Measurements from ENCODE around the gene HTR4.
"Not testable (repeated sequence)": the region's sequence is repeated elsewhere in the genome, so short reads cannot be mapped to it uniquely, and the experiment has no call there.

HTR4 gene

GRCh38 chr5:148599187-148599586 is 55.1 kb downstream of the HTR4 start:
- FAIRE-seq, result no peak

GRCh38 chr5:148595697-148596096 is 58.6 kb downstream of the HTR4 start:
- no peak for FAIRE-seq

GRCh38 chr5:148586796-148587195 is 67.5 kb downstream of the HTR4 start:
- no peak for FAIRE-seq

GRCh38 chr5:148585988-148586387 is 68.3 kb downstream of the HTR4 start:
- FAIRE-seq, result no peak

- FAIRE-seq, result peak; percentile 51
These were observed 70.2 kb downstream of the HTR4 start for GRCh38 chr5:148584103-148584502.

GRCh38 chr5:148583421-148583965 is 70.8 kb downstream of the HTR4 start:
- no peak for FAIRE-seq

GRCh38 chr5:148574167-148574566 is 80.2 kb downstream of the HTR4 start:
- no peak for FAIRE-seq

GRCh38 chr5:148573374-148573773 is 81.0 kb downstream of the HTR4 start:
- no peak for FAIRE-seq

GRCh38 chr5:148569948-148570347 is 84.4 kb downstream of the HTR4 start:
- no peak for FAIRE-seq

- no peak for FAIRE-seq
These were observed 89.2 kb downstream of the HTR4 start for GRCh38 chr5:148565148-148565547.

GRCh38 chr5:148563021-148563420 is 91.3 kb downstream of the HTR4 start:
- no peak for FAIRE-seq

- no peak for FAIRE-seq
These were observed 92.5 kb downstream of the HTR4 start for GRCh38 chr5:148561801-148562311.

GRCh38 chr5:148559461-148559860 is 94.9 kb downstream of the HTR4 start:
- FAIRE-seq, result no peak

- no peak for FAIRE-seq
These were observed 95.4 kb downstream of the HTR4 start for GRCh38 chr5:148558892-148559291.

- FAIRE-seq, result no peak
These were observed 97.5 kb downstream of the HTR4 start for GRCh38 chr5:148556835-148557234.

- no peak for FAIRE-seq
These were observed 99.7 kb downstream of the HTR4 start for GRCh38 chr5:148554621-148555020.

GRCh38 chr5:148543727-148544126 is 110.6 kb downstream of the HTR4 start:
- FAIRE-seq, result no peak

- FAIRE-seq, result no peak
These were observed 111.5 kb downstream of the HTR4 start for GRCh38 chr5:148542812-148543211.

GRCh38 chr5:148541054-148541835 is 113.1 kb downstream of the HTR4 start:
- FAIRE-seq, result no peak

GRCh38 chr5:148540647-148541046 is 113.7 kb downstream of the HTR4 start:
- FAIRE-seq, result no peak

GRCh38 chr5:148539851-148540250 is 114.5 kb downstream of the HTR4 start:
- FAIRE-seq, result no peak

GRCh38 chr5:148535190-148535589 is 119.1 kb downstream of the HTR4 start:
- FAIRE-seq, result no peak

- FAIRE-seq, result no peak
These were observed 121.2 kb downstream of the HTR4 start for GRCh38 chr5:148532969-148533670.

GRCh38 chr5:148529450-148529849 is 124.9 kb downstream of the HTR4 start:
- not testable (repeated sequence) for FAIRE-seq

All from colon (tissue), 2 donors.